ENCODE measurements around the gene ANKRD9.

DNA sequence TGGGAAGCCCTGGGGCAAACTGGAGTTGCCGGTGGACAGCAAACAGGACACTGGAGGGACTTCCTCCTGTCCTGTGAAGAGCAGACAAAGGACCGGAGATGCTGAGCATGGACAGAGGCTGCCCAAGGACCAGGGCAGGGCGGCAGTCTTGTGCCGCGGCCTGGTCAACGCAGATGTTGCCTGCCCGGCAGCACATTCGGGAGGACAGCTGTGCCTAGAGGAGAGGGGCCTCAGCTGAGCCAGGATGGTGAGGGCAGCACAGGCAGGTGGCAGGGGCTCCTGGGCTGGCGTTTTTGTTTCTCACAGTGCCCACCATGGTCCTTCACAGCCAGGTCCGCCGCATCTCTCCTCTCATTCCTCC lies 13.3 kb downstream of the ANKRD9 start:
- TF ChIP-seq, protein P1, sequence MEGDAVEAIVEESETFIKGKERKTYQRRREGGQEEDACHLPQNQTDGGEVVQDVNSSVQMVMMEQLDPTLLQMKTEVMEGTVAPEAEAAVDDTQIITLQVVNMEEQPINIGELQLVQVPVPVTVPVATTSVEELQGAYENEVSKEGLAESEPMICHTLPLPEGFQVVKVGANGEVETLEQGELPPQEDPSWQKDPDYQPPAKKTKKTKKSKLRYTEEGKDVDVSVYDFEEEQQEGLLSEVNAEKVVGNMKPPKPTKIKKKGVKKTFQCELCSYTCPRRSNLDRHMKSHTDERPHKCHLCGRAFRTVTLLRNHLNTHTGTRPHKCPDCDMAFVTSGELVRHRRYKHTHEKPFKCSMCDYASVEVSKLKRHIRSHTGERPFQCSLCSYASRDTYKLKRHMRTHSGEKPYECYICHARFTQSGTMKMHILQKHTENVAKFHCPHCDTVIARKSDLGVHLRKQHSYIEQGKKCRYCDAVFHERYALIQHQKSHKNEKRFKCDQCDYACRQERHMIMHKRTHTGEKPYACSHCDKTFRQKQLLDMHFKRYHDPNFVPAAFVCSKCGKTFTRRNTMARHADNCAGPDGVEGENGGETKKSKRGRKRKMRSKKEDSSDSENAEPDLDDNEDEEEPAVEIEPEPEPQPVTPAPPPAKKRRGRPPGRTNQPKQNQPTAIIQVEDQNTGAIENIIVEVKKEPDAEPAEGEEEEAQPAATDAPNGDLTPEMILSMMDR (IDR thresholded peaks at IDR 0.05), result no peak
- TF ChIP-seq POLR2AphosphoS5 (IDR thresholded peaks at IDR 0.05) (no peak), EP300 (IDR thresholded peaks at IDR 0.05) (no peak)

All from upper lobe of left lung (tissue), 4 donors.